Peyer's patch (tissue), 4 donors: ENCODE measurements around the gene KRT40.

Experiments used
- POLR2A ChIP-seq, 2 donors: fragments of 450-650 bp; IDR thresholded peaks; one replicate each; pipeline ENCODE4 v1.5.1; 2017; ENCODE audit warnings: antibody characterized with exemption in 2 of 2, mild to moderate bottlenecking in 2 of 2, moderate library complexity in 2 of 2
- TF ChIP-seq, protein P1 (sequence below), 6 experiments: fragments of 450-650 bp in 4 of 6; fragments of 200-600 bp in 2 of 6; sonication (generic) in 1 of 6; IDR thresholded peaks; one replicate each; pipeline ENCODE4 v1.5.1; 2017 to 2019; ENCODE audit warnings: antibody characterized with exemption in 6 of 6, mild to moderate bottlenecking in 3 of 6, moderate library complexity in 1 of 6

DNA sequence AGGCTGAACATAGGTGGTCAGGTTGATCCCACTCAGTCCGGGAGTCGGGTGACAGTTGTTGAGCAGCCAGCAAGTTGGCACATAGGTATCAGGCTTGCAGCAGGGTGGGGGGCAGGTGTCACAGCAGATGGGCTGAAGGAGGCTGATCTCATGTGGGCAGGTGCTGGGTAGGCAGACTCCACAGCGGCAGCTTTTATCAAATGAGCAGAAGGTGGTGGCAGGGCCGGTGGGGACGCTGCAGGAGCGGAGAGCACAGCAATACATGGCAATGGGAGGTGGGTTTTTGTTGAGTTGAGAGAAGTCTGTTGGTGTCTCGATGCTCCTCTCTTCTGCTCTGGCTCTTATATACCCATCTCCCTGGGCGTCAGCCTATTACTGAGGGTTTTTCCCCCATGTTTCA, 24.7 kb upstream of the KRT40 start, which contains the start of gene KRTAP3-1:
- TF ChIP-seq, protein P1, sequence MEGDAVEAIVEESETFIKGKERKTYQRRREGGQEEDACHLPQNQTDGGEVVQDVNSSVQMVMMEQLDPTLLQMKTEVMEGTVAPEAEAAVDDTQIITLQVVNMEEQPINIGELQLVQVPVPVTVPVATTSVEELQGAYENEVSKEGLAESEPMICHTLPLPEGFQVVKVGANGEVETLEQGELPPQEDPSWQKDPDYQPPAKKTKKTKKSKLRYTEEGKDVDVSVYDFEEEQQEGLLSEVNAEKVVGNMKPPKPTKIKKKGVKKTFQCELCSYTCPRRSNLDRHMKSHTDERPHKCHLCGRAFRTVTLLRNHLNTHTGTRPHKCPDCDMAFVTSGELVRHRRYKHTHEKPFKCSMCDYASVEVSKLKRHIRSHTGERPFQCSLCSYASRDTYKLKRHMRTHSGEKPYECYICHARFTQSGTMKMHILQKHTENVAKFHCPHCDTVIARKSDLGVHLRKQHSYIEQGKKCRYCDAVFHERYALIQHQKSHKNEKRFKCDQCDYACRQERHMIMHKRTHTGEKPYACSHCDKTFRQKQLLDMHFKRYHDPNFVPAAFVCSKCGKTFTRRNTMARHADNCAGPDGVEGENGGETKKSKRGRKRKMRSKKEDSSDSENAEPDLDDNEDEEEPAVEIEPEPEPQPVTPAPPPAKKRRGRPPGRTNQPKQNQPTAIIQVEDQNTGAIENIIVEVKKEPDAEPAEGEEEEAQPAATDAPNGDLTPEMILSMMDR (IDR thresholded peaks at IDR 0.05), result no peak
- no peak for TF ChIP-seq POLR2A (IDR thresholded peaks at IDR 0.05)
